ENCODE data around the gene PEX13.

GRCh38 chr2:61006486-61007105 is 10.9 kb upstream of the PEX13 start:
- TF ChIP-seq POLR2A (IDR thresholded peaks at IDR 0.05; ENCODE audit: low read length) (no peak), GATA1 (IDR thresholded peaks at IDR 0.05; ENCODE audit: low read depth, low read length) (no peak)

Data from erythroblast (primary cell).